ENCODE results near the gene GRM2.

GRM2 gene

GRCh38 chr3:51706021-51706485, 815 bp upstream of the GRM2 start:
- DNase-seq: no peak

DNA sequence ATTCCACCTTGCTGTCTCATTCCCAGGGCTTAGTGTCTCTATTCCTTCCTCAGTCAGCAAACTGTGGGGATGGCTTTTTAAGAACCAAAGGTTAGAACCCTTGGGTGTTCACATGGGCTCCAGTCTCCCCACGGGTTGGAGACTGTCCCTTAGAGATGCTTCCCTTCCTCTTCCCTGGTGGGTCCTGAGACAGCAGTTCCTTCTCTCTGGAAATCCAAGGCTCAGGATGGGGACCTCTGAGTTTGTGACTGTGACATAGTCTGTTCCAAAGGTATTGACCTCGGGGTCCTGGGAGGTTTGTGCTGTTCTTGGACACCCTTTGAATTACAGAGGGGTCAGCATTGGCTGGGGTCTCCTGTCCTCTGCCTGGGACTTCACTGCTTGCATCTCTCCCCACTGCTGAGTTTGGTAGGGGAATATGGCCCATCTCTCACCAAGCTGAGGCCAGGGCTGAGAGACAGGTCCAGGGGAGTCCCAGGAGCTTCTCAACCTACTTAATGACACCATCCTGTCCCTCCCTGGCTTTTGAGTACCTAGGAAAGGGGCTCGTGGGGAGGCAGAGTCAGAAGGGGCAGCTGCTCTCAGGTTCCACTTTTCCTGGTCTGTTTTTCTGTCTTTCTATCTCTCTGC, 1.5 kb downstream of the GRM2 start:
- DNase-seq: no peak

DNA sequence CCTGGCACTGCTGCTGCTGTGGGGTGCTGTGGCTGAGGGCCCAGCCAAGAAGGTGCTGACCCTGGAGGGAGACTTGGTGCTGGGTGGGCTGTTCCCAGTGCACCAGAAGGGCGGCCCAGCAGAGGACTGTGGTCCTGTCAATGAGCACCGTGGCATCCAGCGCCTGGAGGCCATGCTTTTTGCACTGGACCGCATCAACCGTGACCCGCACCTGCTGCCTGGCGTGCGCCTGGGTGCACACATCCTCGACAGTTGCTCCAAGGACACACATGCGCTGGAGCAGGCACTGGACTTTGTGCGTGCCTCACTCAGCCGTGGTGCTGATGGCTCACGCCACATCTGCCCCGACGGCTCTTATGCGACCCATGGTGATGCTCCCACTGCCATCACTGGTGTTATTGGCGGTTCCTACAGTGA, 2.1 kb downstream of the GRM2 start:
- no peak for DNase-seq

DNA sequence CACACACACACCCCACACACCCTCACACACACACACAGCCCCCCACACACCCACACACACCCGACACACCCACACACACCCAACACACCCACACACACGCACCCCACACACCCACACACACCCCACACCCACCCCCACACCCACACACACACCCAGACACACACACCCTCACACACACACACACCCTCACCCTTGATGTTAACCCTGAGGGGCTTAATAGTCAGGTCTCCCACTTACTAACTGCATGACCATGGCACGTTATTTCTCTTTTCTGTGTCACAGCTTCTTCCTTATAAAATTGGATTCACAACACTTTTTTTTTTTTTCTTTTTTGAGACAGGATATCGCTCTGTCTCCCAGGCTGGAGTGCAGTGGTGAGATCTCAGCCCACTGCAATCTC, 2.8 kb downstream of the GRM2 start:
- no peak for DNase-seq

DNA sequence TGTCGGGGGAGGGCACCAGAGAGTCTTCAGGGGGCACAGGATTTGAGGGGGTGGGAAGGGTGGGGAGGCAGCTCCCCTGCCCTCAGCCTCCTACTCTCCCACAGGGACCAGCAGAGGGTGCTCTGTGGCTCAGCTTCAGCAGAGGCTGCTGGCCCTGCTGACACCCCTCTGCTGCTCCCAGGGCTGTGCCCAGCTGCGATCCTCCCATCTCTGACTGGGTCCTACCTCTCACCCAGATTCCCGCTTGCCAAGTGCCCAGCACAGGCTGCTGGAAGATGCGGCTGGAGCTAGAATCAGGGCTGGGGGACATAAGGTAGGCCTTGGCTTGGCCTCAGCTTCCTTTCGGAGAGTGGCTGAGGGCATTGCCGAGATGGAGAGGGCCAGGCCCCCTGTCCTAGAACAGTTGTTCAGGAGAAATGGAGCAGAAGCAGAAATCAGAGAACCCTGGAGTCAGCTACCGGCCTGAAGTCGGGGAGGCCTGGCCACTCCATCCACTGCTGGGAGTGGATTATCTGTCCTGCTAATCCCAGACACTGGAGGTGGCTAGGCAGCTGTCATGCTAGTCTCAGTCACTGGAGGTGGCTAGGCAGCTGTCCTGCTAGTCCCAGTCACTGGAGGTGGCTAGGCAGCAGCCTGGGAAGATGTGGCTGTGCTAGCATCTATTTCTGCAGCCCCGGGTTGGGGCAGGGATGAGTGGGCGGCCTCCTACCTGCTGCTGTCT, 3.9 kb downstream of the GRM2 start:
- DNase-seq: no peak

- no peak for DNase-seq
These were observed 4.6 kb downstream of the GRM2 start for GRCh38 chr3:51711352-51712037.

- no peak for DNase-seq
These were observed 5.2 kb downstream of the GRM2 start for GRCh38 chr3:51712038-51712420.

DNA sequence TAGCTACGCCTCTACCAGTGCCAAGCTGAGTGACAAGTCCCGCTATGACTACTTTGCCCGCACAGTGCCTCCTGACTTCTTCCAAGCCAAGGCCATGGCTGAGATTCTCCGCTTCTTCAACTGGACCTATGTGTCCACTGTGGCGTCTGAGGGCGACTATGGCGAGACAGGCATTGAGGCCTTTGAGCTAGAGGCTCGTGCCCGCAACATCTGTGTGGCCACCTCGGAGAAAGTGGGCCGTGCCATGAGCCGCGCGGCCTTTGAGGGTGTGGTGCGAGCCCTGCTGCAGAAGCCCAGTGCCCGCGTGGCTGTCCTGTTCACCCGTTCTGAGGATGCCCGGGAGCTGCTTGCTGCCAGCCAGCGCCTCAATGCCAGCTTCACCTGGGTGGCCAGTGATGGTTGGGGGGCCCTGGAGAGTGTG, 5.7 kb downstream of the GRM2 start:
- DNase-seq: no peak

GRCh38 chr3:51712963-51713362, 6.1 kb downstream of the GRM2 start:
- DNase-seq: no peak

DNA sequence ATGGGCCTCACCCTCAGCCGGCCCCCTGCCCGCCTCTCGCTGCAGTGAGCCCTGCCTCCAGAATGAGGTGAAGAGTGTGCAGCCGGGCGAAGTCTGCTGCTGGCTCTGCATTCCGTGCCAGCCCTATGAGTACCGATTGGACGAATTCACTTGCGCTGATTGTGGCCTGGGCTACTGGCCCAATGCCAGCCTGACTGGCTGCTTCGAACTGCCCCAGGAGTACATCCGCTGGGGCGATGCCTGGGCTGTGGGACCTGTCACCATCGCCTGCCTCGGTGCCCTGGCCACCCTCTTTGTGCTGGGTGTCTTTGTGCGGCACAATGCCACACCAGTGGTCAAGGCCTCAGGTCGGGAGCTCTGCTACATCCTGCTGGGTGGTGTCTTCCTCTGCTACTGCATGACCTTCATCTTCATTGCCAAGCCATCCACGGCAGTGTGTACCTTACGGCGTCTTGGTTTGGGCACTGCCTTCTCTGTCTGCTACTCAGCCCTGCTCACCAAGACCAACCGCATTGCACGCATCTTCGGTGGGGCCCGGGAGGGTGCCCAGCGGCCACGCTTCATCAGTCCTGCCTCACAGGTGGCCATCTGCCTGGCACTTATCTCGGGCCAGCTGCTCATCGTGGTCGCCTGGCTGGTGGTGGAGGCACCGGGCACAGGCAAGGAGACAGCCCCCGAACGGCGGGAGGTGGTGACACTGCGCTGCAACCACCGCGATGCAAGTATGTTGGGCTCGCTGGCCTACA, 8.5 kb downstream of the GRM2 start:
- DNase-seq: no peak

- no peak for DNase-seq
These were observed 9.1 kb downstream of the GRM2 start for GRCh38 chr3:51715977-51716294.

DNA sequence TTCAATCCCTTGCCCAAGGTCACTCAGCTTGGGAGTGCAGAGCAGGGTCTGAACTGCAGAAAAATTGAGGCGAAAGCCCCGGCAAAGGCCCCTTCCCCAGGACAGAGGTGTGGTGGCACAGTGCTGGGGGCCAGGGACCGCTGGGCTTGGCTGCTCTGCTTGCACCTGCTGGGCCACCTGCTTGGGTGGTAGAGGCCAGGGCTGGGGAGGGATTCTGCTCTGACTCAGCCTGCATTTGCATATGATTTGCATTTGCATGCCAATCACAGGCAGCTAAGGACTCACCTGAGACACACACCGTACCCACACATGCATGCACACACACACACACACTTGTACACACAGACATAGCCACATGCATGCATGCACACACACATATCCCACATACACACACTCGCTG, 9.9 kb downstream of the GRM2 start:
- no peak for DNase-seq

- no peak for DNase-seq
These were observed 10.6 kb downstream of the GRM2 start for GRCh38 chr3:51717446-51717845.

- no peak for DNase-seq
These were observed 11.1 kb downstream of the GRM2 start for GRCh38 chr3:51717947-51718346.

- peak; percentile 18 for DNase-seq
These were observed 11.9 kb downstream of the GRM2 start for GRCh38 chr3:51718547-51719409.

- DNase-seq: no peak
These were observed 12.7 kb downstream of the GRM2 start for GRCh38 chr3:51719410-51720025.

DNA sequence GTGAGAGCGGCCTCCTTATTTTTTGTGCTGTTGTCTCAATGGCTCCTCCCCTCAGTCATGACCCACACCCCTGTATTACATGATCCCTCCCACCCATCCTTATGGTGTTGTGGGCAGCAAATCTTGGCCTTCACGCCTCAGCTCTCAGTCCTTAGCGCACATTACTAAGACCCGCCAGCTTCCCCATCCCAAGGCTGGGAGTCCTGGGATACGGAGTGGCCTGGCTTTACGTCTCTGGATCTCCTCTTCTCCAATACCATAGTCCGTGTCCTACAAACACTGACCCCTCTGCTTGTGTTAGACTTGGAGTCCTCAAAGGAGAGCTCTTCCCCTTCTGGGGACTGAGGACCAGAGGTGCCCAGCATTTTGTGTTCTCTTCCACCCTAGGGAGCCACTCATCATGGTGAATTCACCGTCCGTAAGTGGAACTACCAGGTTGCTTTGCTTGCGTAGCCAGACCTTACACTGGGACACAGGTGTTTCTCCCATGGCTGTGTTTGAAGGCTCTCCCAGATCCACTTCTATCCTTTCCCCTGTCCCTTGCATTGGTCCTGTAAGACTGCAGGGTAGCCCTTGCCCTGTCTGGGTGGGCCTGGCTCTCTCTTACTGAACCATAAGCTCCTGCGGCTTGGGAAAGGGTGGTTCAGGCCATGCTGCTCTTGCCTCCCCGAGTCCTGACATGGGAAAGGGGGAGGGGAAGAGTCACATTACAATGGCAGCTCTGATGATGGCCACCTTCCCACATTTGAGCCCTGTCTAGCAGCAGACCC, 13.6 kb downstream of the GRM2 start:
- no peak for DNase-seq

DNA sequence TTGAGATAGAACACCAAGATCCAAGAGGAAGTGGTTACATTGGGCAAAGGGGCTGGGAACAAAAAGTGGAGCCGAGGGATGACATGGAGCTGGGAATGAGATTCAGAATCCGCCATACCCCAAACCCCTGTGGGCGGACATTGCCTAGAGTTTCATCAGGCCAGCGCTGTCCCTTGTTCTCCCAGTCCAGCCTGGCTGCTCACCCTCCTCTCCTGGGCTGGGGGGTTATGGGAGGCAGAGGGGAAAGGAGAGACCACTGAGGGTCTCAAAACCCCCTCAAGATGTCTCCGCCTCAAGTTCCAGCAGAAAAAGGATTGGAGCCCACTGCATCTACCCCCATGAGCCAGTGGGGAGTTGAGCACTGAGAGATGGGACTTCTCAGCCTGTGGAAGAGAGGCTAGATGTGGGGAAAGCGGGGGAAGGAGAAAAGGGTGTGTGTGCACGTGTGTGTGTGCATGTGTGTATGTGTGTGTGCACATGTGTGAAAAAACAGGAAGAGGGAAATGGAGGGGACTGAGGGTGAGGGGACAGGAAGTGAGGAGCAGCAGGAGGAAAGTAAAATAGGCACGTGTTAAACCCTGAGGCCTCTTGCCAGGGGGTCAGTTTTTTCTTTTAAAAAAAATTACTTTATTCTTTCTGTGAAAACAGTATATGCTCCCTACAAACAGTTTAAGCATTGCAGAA, 14.3 kb downstream of the GRM2 start:
- peak; percentile 35 for DNase-seq

DNA sequence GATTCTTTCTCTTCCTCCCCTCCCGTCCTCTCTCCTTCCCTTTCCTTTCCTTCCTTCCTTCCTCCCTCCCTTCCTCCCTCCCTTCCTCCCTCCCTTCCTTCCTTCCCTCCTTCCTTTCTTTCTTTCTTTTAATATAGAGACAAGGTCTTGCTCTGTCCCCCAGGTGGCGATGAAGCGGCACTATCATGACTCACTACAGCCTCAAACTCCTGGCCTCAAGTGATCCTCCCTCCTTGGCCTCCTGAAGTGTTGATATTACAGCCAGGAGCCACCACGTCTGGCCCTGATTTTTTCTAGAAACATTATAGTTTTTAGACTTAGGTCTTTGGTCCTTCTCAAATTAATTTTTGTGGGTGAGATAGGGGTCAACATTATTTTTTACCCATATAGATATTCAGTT, 15.5 kb downstream of the GRM2 start:
- DNase-seq: no peak

DNA sequence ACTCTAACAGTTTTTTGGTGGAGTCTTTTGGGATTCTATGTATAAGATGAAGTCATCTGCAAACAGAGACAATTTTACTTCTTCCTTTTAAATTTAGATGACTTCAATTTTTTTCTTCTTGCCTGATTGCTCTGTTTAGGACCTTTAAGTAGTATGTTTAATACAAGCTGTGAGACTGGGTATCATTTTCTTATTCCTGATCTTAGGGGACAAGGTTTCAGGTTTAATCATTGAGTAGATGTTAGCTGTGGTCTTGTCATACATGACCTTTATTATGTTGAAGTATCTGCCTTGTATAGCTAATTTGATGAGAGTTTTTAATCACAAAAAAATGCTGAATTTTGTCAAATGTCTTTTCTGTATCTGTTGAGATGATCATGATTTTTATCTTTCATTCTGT, 20.6 kb downstream of the GRM2 start:
- no peak for DNase-seq

Data from KG1 (cell line).